WTC11 (cell line): ENCODE data around the gene WDFY3. TPM values are rescaled to one million over a fixed set of nuclear protein-coding genes. Genes with fewer than 3 reads are reported as not detected.

ENCODE experiments used
- ATAC-seq: fragments of 200-7000 bp; cut with Tn5 transposase; 2 replicates; pipeline ENCODE4 v1.10.0; 2021; ENCODE audit warnings: mild to moderate bottlenecking, moderate library complexity
- Bru-seq: library from RNA; stranded (reverse); fragments of 400-500 nt; gene quantifications from one replicate; lab custom pipeline; 2021; lab: Mats Ljungman, UMichigan
- CTCF ChIA-PET: fragments of 300-600 bp; sonication (Branson Sonifier 250); formaldehyde crosslinking; loops from one replicate; lab custom pipeline; 2021; ENCODE audit warnings: antibody characterized with exemption; lab: Charles Lee
- POLR2A ChIA-PET: fragments of 350-600 bp; sonication (Branson Sonifier 250); formaldehyde crosslinking; loops from one replicate; lab custom pipeline; 2021; ENCODE audit warnings: antibody characterized with exemption; lab: Charles Lee
- DNase-seq: peaks from one replicate; pipeline ENCODE4 v3.0.0; 2021; ENCODE audit warnings: low spot score
- H3K27ac Mint-ChIP-seq: 2 replicates; pipeline ENCODE4 v1.8.0; 2021; ENCODE audit warnings: mixed read lengths
- H3K27me3 Mint-ChIP-seq: 2 replicates; pipeline ENCODE4 v1.8.0; 2021; ENCODE audit warnings: low read depth, mild to moderate bottlenecking, moderate library complexity, mixed read lengths
- H3K36me3 Mint-ChIP-seq: 2 replicates; pipeline ENCODE4 v1.8.0; 2021; ENCODE audit warnings: mixed read lengths
- H3K4me1 Mint-ChIP-seq: 2 replicates; pipeline ENCODE4 v1.8.0; 2022; ENCODE audit warnings: mixed read lengths
- H3K4me3 Mint-ChIP-seq: 2 replicates; pipeline ENCODE4 v1.8.0; 2021; ENCODE audit warnings: mild to moderate bottlenecking, moderate library complexity, mixed read lengths
- H3K9me3 Mint-ChIP-seq: 2 replicates; pipeline ENCODE4 v1.8.0; 2021; ENCODE audit warnings: mixed read lengths
- ETV6 ChIP-seq: sonication (generic); formaldehyde crosslinking; IDR thresholded peaks from 2 replicates; pipeline ENCODE4 v1.8.1; 2022; ENCODE audit warnings: mild to moderate bottlenecking, missing genetic modification reagents
- FOXP1 ChIP-seq: sonication (generic); formaldehyde crosslinking; IDR thresholded peaks from 2 replicates; pipeline ENCODE4 v1.8.0; 2022; ENCODE audit warnings: missing genetic modification reagents, mild to moderate bottlenecking, moderate library complexity, borderline replicate concordance
- NFE2L1 ChIP-seq: sonication (generic); formaldehyde crosslinking; IDR thresholded peaks from 2 replicates; pipeline ENCODE4 v1.8.1; 2023; ENCODE audit warnings: missing genetic modification reagents
- OVOL2 ChIP-seq: fragments of 250-450 bp; sonication (Bioruptor Pico); IDR thresholded peaks from 2 replicates; pipeline ENCODE4 v1.9.0; 2021; ENCODE audit warnings: mild to moderate bottlenecking, borderline replicate concordance
- SMAD3 ChIP-seq: sonication (generic); formaldehyde crosslinking; IDR thresholded peaks from 2 replicates; pipeline ENCODE4 v1.8.0; 2022; ENCODE audit warnings: missing genetic modification reagents, mild to moderate bottlenecking, borderline replicate concordance
- SP1 ChIP-seq: sonication (generic); formaldehyde crosslinking; conservative IDR thresholded peaks from 2 replicates; pipeline ENCODE4 v1.8.1; 2022; ENCODE audit warnings: missing genetic modification reagents
- TCF7 ChIP-seq: sonication (generic); formaldehyde crosslinking; IDR thresholded peaks from 2 replicates; pipeline ENCODE4 v1.8.0; 2022; ENCODE audit warnings: mild to moderate bottlenecking, low read depth, missing genetic modification reagents, moderate library complexity
- ZNF138 ChIP-seq: sonication (generic); formaldehyde crosslinking; conservative IDR thresholded peaks from 2 replicates; pipeline ENCODE4 v1.8.1; 2022; ENCODE audit warnings: mild to moderate bottlenecking, moderate library complexity, missing genetic modification reagents
- ZNF232 ChIP-seq: sonication (generic); formaldehyde crosslinking; IDR thresholded peaks from 2 replicates; pipeline ENCODE4 v1.8.0; 2022; ENCODE audit warnings: mild to moderate bottlenecking, missing genetic modification reagents
- long read RNA-seq, 3 experiments: library from RNA in 1 of 3; library from capped mRNA in 1 of 3; library from polyadenylated mRNA in 1 of 3; unstranded in 2 of 3; stranded (forward) in 1 of 3; transcript quantifications; one replicate each; pipeline ENCODE4 v2.0.0, GENCODE V29; 2021
- total RNA-seq: library from RNA; stranded (reverse); gene quantifications from 3 replicates; pipeline ENCODE4 v1.2.3, GENCODE V29; 2021
- TF ChIP-seq, protein P1 (sequence below): sonication (generic); formaldehyde crosslinking; IDR thresholded peaks from 2 replicates; pipeline ENCODE4 v1.8.0; 2022; ENCODE audit warnings: mild to moderate bottlenecking, missing genetic modification reagents
- TF ChIP-seq, protein P2 (sequence below): sonication (generic); formaldehyde crosslinking; IDR thresholded peaks from 2 replicates; pipeline ENCODE4 v1.8.0; 2023; ENCODE audit warnings: missing genetic modification reagents
- TF ChIP-seq, protein P3 (sequence below): sonication (generic); formaldehyde crosslinking; IDR thresholded peaks from 2 replicates; pipeline ENCODE4 v1.8.1; 2023; ENCODE audit warnings: mild to moderate bottlenecking, missing genetic modification reagents
- TF ChIP-seq, protein P4 (sequence below): sonication (generic); formaldehyde crosslinking; IDR thresholded peaks from 2 replicates; pipeline ENCODE4 v1.8.1; 2022; ENCODE audit warnings: mild to moderate bottlenecking, moderate library complexity, missing genetic modification reagents

Gene WDFY3, protein sequence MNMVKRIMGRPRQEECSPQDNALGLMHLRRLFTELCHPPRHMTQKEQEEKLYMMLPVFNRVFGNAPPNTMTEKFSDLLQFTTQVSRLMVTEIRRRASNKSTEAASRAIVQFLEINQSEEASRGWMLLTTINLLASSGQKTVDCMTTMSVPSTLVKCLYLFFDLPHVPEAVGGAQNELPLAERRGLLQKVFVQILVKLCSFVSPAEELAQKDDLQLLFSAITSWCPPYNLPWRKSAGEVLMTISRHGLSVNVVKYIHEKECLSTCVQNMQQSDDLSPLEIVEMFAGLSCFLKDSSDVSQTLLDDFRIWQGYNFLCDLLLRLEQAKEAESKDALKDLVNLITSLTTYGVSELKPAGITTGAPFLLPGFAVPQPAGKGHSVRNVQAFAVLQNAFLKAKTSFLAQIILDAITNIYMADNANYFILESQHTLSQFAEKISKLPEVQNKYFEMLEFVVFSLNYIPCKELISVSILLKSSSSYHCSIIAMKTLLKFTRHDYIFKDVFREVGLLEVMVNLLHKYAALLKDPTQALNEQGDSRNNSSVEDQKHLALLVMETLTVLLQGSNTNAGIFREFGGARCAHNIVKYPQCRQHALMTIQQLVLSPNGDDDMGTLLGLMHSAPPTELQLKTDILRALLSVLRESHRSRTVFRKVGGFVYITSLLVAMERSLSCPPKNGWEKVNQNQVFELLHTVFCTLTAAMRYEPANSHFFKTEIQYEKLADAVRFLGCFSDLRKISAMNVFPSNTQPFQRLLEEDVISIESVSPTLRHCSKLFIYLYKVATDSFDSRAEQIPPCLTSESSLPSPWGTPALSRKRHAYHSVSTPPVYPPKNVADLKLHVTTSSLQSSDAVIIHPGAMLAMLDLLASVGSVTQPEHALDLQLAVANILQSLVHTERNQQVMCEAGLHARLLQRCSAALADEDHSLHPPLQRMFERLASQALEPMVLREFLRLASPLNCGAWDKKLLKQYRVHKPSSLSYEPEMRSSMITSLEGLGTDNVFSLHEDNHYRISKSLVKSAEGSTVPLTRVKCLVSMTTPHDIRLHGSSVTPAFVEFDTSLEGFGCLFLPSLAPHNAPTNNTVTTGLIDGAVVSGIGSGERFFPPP (N-terminal part only)
- total RNA-seq (62.0 to 77.2 TPM (median 71.4 TPM) in 3 replicates), Bru-seq, nascent RNA (percentile 82 among the genes with signal in this experiment)
- long read RNA-seq, experiment 1, partial matches to known transcripts = 61 of 93 reads
- long read RNA-seq, experiment 1, other reads (novel, unspliced or antisense) = 29 of 93 reads
- long read RNA-seq, experiment 2, partial matches to known transcripts = 21 of 37 reads
- long read RNA-seq, experiment 2, other reads (novel, unspliced or antisense) = 15 of 37 reads
- long read RNA-seq, experiment 3 = 0 reads

DNA sequence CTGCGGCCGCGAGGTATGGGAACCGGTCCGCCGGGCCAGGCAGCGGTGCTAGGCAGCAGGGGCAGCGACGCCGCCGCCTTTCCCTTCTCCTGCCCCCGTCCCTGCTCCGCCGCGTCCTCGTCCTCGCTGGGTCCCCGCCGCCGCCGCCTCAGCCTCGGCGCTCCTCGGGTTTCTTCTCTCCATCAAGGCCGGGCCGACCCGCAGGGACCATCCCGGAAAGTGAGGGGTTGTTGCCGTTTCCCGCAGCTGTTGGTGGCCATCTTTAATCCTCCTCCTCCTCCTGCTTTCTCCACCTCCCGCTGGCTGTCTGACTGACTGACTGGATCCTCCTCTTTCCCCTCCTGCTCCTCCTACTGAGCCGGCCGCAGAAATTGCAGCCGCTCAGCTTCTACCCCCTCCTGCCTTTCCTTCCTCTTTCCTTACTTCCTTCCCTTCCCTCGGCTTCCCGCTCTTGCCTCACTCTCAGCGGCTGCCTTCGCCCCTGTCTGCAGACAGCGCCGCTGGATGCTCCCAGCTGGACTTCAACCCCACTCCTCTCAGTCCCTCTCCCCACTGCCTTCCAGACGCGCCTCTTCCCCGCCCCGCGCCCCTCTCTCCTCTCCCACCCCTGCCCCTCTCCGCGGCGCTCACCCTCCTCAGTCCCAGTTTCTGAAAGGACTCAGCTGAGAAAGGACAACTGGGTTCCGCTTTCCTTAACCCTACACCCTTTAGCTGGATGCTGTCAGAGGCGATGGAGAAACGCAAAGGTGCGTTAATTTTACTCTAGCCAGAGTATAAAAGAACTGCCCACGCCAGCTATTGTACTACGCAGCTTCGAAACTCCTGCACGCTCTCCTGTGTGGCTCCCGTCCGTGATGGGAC, at the start of gene WDFY3:
Gene WDFY3 (minus strand): TSS at position 309 of the 861 bp plus-strand sequence. CDS start 106,099 bp downstream, outside the sequence.
- Mint-ChIP-seq H3K27ac (peak within 1 kb of the TSS; percentile 98), H3K4me1 (peaks cover 38% of the 10 kb centered on the region), H3K4me3 (peak within 1 kb of the TSS; percentile 98), H3K27me3 (0 out of 2 replicates have a peak, but pooled peaks cover 3% of the 10 kb centered on the region), H3K9me3 (no peaks in the 10 kb centered on the region), H3K36me3 (no peaks in the 10 kb centered on the region; the same call in 1 of the 2 replicates)
- TF ChIP-seq ETV6 (CRISPR knock-in tag) = peak; percentile 98
- TF ChIP-seq, protein P1, sequence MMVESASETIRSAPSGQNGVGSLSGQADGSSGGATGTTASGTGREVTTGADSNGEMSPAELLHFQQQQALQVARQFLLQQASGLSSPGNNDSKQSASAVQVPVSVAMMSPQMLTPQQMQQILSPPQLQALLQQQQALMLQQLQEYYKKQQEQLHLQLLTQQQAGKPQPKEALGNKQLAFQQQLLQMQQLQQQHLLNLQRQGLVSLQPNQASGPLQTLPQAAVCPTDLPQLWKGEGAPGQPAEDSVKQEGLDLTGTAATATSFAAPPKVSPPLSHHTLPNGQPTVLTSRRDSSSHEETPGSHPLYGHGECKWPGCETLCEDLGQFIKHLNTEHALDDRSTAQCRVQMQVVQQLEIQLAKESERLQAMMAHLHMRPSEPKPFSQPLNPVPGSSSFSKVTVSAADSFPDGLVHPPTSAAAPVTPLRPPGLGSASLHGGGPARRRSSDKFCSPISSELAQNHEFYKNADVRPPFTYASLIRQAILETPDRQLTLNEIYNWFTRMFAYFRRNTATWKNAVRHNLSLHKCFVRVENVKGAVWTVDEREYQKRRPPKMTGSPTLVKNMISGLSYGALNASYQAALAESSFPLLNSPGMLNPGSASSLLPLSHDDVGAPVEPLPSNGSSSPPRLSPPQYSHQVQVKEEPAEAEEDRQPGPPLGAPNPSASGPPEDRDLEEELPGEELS = no peak
- TF ChIP-seq SP1 (CRISPR knock-in tag) = peak; percentile 48; the same call in 1 of the 2 replicates
- TF ChIP-seq, protein P2, sequence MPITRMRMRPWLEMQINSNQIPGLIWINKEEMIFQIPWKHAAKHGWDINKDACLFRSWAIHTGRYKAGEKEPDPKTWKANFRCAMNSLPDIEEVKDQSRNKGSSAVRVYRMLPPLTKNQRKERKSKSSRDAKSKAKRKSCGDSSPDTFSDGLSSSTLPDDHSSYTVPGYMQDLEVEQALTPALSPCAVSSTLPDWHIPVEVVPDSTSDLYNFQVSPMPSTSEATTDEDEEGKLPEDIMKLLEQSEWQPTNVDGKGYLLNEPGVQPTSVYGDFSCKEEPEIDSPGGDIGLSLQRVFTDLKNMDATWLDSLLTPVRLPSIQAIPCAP (CRISPR knock-in tag) = no peak
- peak; percentile 45; the same call in 1 of the 2 replicates for TF ChIP-seq ZNF138
- no peak for TF ChIP-seq ZNF232
- TF ChIP-seq, protein P3, sequence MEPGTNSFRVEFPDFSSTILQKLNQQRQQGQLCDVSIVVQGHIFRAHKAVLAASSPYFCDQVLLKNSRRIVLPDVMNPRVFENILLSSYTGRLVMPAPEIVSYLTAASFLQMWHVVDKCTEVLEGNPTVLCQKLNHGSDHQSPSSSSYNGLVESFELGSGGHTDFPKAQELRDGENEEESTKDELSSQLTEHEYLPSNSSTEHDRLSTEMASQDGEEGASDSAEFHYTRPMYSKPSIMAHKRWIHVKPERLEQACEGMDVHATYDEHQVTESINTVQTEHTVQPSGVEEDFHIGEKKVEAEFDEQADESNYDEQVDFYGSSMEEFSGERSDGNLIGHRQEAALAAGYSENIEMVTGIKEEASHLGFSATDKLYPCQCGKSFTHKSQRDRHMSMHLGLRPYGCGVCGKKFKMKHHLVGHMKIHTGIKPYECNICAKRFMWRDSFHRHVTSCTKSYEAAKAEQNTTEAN (CRISPR knock-in tag) = no peak
- TF ChIP-seq, protein P4, sequence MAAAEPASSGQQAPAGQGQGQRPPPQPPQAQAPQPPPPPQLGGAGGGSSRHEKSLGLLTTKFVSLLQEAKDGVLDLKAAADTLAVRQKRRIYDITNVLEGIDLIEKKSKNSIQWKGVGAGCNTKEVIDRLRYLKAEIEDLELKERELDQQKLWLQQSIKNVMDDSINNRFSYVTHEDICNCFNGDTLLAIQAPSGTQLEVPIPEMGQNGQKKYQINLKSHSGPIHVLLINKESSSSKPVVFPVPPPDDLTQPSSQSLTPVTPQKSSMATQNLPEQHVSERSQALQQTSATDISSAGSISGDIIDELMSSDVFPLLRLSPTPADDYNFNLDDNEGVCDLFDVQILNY = 0 out of 2 replicates have a peak, but pooled peaks have one; percentile 23
- peak; percentile 58 for TF ChIP-seq NFE2L1 (CRISPR knock-in tag)
- TF ChIP-seq TCF7 (CRISPR knock-in tag) = no peak
- no peak for TF ChIP-seq SMAD3 (CRISPR knock-in tag)
- peak; percentile 50; the same call in 1 of the 2 replicates for TF ChIP-seq FOXP1 (CRISPR knock-in tag)
- TF ChIP-seq OVOL2 (CRISPR knock-in tag) = no peak
- POLR2A ChIA-PET = interaction anchor here (0.7 to 1.6 kb wide), 6 partner anchors 10 to 388 kb away, joined by 3 to 6 read pairs (median 3); no protein-coding TSS in a partner anchor
- DNase-seq = peak; percentile 84
- ATAC-seq = peak; percentile 84
- CTCF ChIA-PET = interaction anchor here (0.7 to 1.6 kb wide), 5 partner anchors 11 to 388 kb away, joined by 3 to 15 read pairs (median 4); no protein-coding TSS in a partner anchor
